ENCODE measurements around the gene ZNF778. TPM values are rescaled to one million over a fixed set of nuclear protein-coding genes. Genes with fewer than 3 reads are reported as not detected.
A peak's percentile ranks its signal among the peaks of the same experiment; 100 is the strongest.

ZNF778 gene
- total and polyA plus RNA-seq, 2 of the 13 experiments (the other 11 are each of a cell fraction or from before 2014, with no cell fraction given), result 3.8 to 7.2 TPM

DNA sequence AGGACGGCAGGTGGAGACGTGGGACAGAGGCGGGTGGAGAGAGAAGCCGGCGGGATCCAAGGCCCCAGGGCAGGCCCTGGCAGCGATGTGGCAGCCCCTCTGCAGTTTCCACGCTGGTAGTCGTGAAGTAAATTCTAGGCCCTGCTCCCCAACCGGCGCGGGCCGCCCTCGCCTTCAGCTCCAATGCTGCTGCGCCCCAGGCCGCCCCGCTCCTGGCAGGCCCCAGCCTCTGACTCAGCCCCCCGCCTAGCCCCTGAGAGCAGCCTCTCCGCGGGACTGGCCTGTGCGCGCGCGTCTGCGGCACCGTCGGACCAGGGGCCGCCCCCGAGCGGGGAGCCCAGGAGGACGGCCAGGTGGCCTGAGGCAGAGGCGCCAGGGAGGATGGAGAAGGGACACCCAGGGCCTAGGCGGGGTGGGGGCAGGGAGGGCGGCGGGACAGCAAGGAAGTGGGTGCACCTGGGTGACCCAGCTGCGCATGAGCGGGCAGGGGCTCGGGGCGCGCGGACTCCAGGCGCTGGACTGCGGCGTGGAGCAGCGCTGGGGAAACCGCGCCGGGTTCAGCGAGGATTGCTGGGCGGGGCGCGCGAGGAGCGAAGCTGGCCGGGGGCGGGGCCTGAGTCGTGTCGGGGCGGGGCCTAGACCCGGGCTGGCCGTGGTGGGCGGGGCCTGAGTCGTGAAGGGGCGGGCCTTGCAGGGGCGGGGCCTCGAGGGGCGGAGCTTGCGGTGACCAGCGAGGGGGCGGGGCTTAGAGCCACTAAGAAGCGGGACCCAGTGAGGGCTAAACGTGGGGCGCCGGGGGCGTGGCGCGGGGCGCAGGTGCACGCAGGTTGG, 29.6 kb downstream of the ZNF778 start (continued):
- TF ChIP-seq, protein P1, sequence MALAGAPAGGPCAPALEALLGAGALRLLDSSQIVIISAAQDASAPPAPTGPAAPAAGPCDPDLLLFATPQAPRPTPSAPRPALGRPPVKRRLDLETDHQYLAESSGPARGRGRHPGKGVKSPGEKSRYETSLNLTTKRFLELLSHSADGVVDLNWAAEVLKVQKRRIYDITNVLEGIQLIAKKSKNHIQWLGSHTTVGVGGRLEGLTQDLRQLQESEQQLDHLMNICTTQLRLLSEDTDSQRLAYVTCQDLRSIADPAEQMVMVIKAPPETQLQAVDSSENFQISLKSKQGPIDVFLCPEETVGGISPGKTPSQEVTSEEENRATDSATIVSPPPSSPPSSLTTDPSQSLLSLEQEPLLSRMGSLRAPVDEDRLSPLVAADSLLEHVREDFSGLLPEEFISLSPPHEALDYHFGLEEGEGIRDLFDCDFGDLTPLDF (CRISPR knock-in tag; IDR thresholded peaks at IDR 0.05), result peak; percentile 31; the same call in 1 of the 2 replicates
- TF ChIP-seq SIN3B (IDR thresholded peaks at IDR 0.05; ENCODE audit: low read length), result no peak; the same call in 1 of the 2 replicates
- TF ChIP-seq, protein P2, sequence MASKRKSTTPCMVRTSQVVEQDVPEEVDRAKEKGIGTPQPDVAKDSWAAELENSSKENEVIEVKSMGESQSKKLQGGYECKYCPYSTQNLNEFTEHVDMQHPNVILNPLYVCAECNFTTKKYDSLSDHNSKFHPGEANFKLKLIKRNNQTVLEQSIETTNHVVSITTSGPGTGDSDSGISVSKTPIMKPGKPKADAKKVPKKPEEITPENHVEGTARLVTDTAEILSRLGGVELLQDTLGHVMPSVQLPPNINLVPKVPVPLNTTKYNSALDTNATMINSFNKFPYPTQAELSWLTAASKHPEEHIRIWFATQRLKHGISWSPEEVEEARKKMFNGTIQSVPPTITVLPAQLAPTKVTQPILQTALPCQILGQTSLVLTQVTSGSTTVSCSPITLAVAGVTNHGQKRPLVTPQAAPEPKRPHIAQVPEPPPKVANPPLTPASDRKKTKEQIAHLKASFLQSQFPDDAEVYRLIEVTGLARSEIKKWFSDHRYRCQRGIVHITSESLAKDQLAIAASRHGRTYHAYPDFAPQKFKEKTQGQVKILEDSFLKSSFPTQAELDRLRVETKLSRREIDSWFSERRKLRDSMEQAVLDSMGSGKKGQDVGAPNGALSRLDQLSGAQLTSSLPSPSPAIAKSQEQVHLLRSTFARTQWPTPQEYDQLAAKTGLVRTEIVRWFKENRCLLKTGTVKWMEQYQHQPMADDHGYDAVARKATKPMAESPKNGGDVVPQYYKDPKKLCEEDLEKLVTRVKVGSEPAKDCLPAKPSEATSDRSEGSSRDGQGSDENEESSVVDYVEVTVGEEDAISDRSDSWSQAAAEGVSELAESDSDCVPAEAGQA (IDR thresholded peaks at IDR 0.05; ENCODE audit: low read depth), result no peak
- TF ChIP-seq, protein P2 (CRISPR knock-in tag; IDR thresholded peaks at IDR 0.05; ENCODE audit: borderline replicate concordance), result no peak
- peak; percentile 73; the same call in 1 of the 2 replicates for TF ChIP-seq NFE2L1 (CRISPR knock-in tag; IDR thresholded peaks at IDR 0.05; ENCODE audit: borderline replicate concordance)
- TF ChIP-seq BRD4 (CRISPR knock-in tag; IDR thresholded peaks at IDR 0.05), result peak; percentile 18
- 0 out of 2 replicates have a peak, but pooled peaks have one; percentile 7 for TF ChIP-seq ZNF460 (CRISPR knock-in tag; IDR thresholded peaks at IDR 0.05; ENCODE audit: borderline replicate concordance)
- TF ChIP-seq SRSF9 (IDR thresholded peaks at IDR 0.05; ENCODE audit: borderline replicate concordance, insufficient read depth, low read depth, low read length, poor library complexity, severe bottlenecking), result no peak
- peak; percentile 31 for TF ChIP-seq DRAP1 (CRISPR knock-in tag; IDR thresholded peaks at IDR 0.05)
- peak; percentile 44; the same call in 1 of the 2 replicates for TF ChIP-seq KMT2B (CRISPR knock-in tag; IDR thresholded peaks at IDR 0.05)
- no peak for TF ChIP-seq PBX2 (CRISPR knock-in tag; IDR thresholded peaks at IDR 0.05)
- no peak for TF ChIP-seq ZNF781 (CRISPR knock-in tag; IDR thresholded peaks at IDR 0.05; ENCODE audit: borderline replicate concordance, not compliant biosample characterization)
- TF ChIP-seq, protein P3, sequence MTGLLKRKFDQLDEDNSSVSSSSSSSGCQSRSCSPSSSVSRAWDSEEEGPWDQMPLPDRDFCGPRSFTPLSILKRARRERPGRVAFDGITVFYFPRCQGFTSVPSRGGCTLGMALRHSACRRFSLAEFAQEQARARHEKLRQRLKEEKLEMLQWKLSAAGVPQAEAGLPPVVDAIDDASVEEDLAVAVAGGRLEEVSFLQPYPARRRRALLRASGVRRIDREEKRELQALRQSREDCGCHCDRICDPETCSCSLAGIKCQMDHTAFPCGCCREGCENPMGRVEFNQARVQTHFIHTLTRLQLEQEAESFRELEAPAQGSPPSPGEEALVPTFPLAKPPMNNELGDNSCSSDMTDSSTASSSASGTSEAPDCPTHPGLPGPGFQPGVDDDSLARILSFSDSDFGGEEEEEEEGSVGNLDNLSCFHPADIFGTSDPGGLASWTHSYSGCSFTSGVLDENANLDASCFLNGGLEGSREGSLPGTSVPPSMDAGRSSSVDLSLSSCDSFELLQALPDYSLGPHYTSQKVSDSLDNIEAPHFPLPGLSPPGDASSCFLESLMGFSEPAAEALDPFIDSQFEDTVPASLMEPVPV (CRISPR knock-in tag; IDR thresholded peaks at IDR 0.05), result peak; percentile 84; the same call in 1 of the 2 replicates
- TF ChIP-seq ZNF20 (CRISPR knock-in tag; IDR thresholded peaks at IDR 0.05), result no peak
- no peak for TF ChIP-seq ZNF354B (CRISPR knock-in tag; IDR thresholded peaks at IDR 0.05)
- no peak for TF ChIP-seq ZFP36L2 (CRISPR knock-in tag; IDR thresholded peaks at IDR 0.05)

Measured in HepG2 (cell line).